OCI-LY7 (cell line): Measurements from ENCODE around the gene PRL. TPM values are rescaled to one million over a fixed set of nuclear protein-coding genes. Genes with fewer than 3 reads are reported as not detected.

Experiments used
- BruUV-seq: library from RNA; stranded (reverse); fragments of 400-500 nt; replicated peaks from 2 replicates; lab custom pipeline; 2021; lab: Mats Ljungman, UMichigan
- CTCF ChIA-PET: fragments of 300-600 bp; sonication (Branson Sonifier 250); formaldehyde crosslinking; loops from one replicate; lab custom pipeline; 2022; ENCODE audit warnings: antibody characterized with exemption; ENCODE audit not compliant: unreplicated experiment; lab: Charles Lee
- POLR2A ChIA-PET: fragments of 300-600 bp; sonication (Branson Sonifier 250); formaldehyde crosslinking; loops from one replicate; lab custom pipeline; 2022; ENCODE audit warnings: antibody characterized with exemption; lab: Charles Lee
- DNase-seq: peaks from one replicate; pipeline ENCODE4 v3.0.0-alpha.2; 2015; ENCODE audit warnings: low spot score
- H2AFZ ChIP-seq: fragments of 200-600 bp; sonication (generic), shearing (Covaris generic); 2 replicates; pipeline ENCODE4 v1.6.1; 2014; ENCODE audit warnings: mild to moderate bottlenecking, antibody characterized with exemption, low read length, moderate library complexity
- H3K27ac ChIP-seq: fragments of 200-600 bp; sonication (generic); 2 replicates; pipeline ENCODE4 v1.5.1; 2014; ENCODE audit warnings: mixed run types, low read depth, mild to moderate bottlenecking, moderate library complexity, low read length, inconsistent platforms; ENCODE audit not compliant: poor library complexity, severe bottlenecking
- H3K36me3 ChIP-seq: fragments of 200-600 bp; sonication (generic); 2 replicates; pipeline ENCODE4 v1.6.1; 2014; ENCODE audit warnings: mild to moderate bottlenecking, antibody characterized with exemption, low read length, moderate library complexity, mixed read lengths; ENCODE audit not compliant: insufficient read depth
- H3K4me1 ChIP-seq: fragments of 200-600 bp; sonication (generic); 2 replicates; pipeline ENCODE4 v1.5.1; 2014; ENCODE audit warnings: mild to moderate bottlenecking, low read length; ENCODE audit not compliant: insufficient read depth, poor library complexity, severe bottlenecking
- H3K4me2 ChIP-seq: fragments of 200-600 bp; sonication (generic); 2 replicates; pipeline ENCODE4 v1.6.1; 2014; ENCODE audit warnings: mild to moderate bottlenecking, low read length
- H3K4me3 ChIP-seq: fragments of 200-600 bp; sonication (generic); 2 replicates; pipeline ENCODE4 v1.5.1; 2014; ENCODE audit warnings: mild to moderate bottlenecking, low read depth, low read length; ENCODE audit not compliant: poor library complexity, severe bottlenecking
- H3K79me2 ChIP-seq: fragments of 200-600 bp; sonication (generic); 2 replicates; pipeline ENCODE4 v1.6.1; 2016; ENCODE audit warnings: low read depth, mild to moderate bottlenecking, low read length, moderate library complexity, mixed read lengths; ENCODE audit not compliant: insufficient read depth
- H3K9me2 ChIP-seq: fragments of 200-600 bp; sonication (generic); 2 replicates; pipeline ENCODE4 v1.6.1; 2016; ENCODE audit warnings: mild to moderate bottlenecking, low read length, mixed read lengths; ENCODE audit not compliant: insufficient read depth
- H3K9me3 ChIP-seq: fragments of 200-600 bp; sonication (generic); 2 replicates; pipeline ENCODE4 v1.6.1; 2014; ENCODE audit warnings: mild to moderate bottlenecking, mixed run types, low read length, mixed read lengths
- H4K20me1 ChIP-seq: fragments of 200-600 bp; sonication (generic); 2 replicates; pipeline ENCODE4 v1.6.1; 2014; ENCODE audit warnings: mild to moderate bottlenecking, antibody characterized with exemption, low read length, moderate library complexity, mixed read lengths; ENCODE audit not compliant: insufficient read depth
- CTCF ChIP-seq: fragments of 200-600 bp; sonication (generic); conservative IDR thresholded peaks from 2 replicates; pipeline ENCODE4 v1.5.1; 2014; ENCODE audit warnings: mild to moderate bottlenecking, antibody characterized with exemption, low read length, moderate library complexity, mixed read lengths
- EZH2phosphoT487 ChIP-seq: fragments of 200-600 bp; sonication (generic); IDR thresholded peaks from 2 replicates; pipeline ENCODE4 v1.6.1; 2018; ENCODE audit warnings: low read depth, borderline replicate concordance, mild to moderate bottlenecking, mixed run types, antibody characterized with exemption, low read length, moderate library complexity, mixed read lengths
- intact Hi-C: fragments of 100-400 bp; cut with micrococcal nuclease; formaldehyde crosslinking; loops from one replicate; pipeline ENCODE4 v1.10.0; 2022; ENCODE audit not compliant: unreplicated experiment
- total RNA-seq, 2 experiments: library from RNA; depleted of rRNA in 1 of 2; stranded (reverse); fragments of >200 nt in 1 of 2; shearing (Covaris generic) in 1 of 2; gene quantifications; 2 replicates each; pipeline ENCODE4 v1.2.3, GENCODE V29; 2014 to 2022

The PRL gene
- total RNA-seq, 2 experiments from 2014 or later = not detected

- CTCF ChIA-PET = no interaction called here
- H3K79me2 ChIP-seq = no peaks in the 10 kb centered on the region
- H3K4me1 ChIP-seq = no peaks in the 10 kb centered on the region
- H3K4me3 ChIP-seq = no peak overlapping the region
- H3K36me3 ChIP-seq = no peaks in the 10 kb centered on the region
- H4K20me1 ChIP-seq = no peaks in the 10 kb centered on the region
- TF ChIP-seq EZH2phosphoT487 (no peak), CTCF (no peak)
- intact Hi-C loops = no loop called here
- POLR2A ChIA-PET = no interaction called here
- no peak for DNase-seq
- H3K9me2 ChIP-seq = no peaks in the 10 kb centered on the region
- H3K27ac ChIP-seq = no peak overlapping the region
- no peaks in the 10 kb centered on the region for H3K9me3 ChIP-seq
- H2AFZ ChIP-seq = no peak overlapping the region
- H3K4me2 ChIP-seq = no peak overlapping the region
- BruUV-seq = no TSS peak
Observed at GRCh38 chr6:22290045-22290444, 6.8 kb downstream of the PRL start.

GRCh38 chr6:22288721-22289120 is 8.1 kb downstream of the PRL start:
- ChIA-PET POLR2A (interaction anchor here (0.6 kb wide), 1 partner anchor 1270 kb away, joined by 3 read pairs; no protein-coding TSS in a partner anchor), CTCF (no interaction called here)
- Histone ChIP-seq H3K9me2 (no peaks in the 10 kb centered on the region), H3K27ac (no peak overlapping the region), H3K4me1 (no peaks in the 10 kb centered on the region), H4K20me1 (no peaks in the 10 kb centered on the region), H3K4me3 (no peak overlapping the region), H3K36me3 (no peaks in the 10 kb centered on the region), H2AFZ (no peak overlapping the region), H3K4me2 (no peak overlapping the region), H3K79me2 (no peaks in the 10 kb centered on the region), H3K9me3 (no peaks in the 10 kb centered on the region)
- BruUV-seq = no TSS peak
- DNase-seq = no peak
- TF ChIP-seq CTCF (no peak), EZH2phosphoT487 (no peak)
- intact Hi-C loops = no loop called here

GRCh38 chr6:22284666-22285065 is 12.2 kb downstream of the PRL start:
- no peak for DNase-seq
- H3K27ac ChIP-seq = no peak overlapping the region
- CTCF ChIA-PET = no interaction called here
- no peaks in the 10 kb centered on the region for H3K4me1 ChIP-seq
- H3K4me2 ChIP-seq = no peak overlapping the region
- no peaks in the 10 kb centered on the region for H4K20me1 ChIP-seq
- H3K36me3 ChIP-seq = no peaks in the 10 kb centered on the region
- TF ChIP-seq CTCF = no peak
- TF ChIP-seq EZH2phosphoT487 = no peak
- intact Hi-C loops = no loop called here
- no peaks in the 10 kb centered on the region for H3K9me2 ChIP-seq
- H3K4me3 ChIP-seq = no peak overlapping the region
- H3K79me2 ChIP-seq = no peaks in the 10 kb centered on the region
- no TSS peak for BruUV-seq
- H2AFZ ChIP-seq = no peak overlapping the region
- H3K9me3 ChIP-seq = no peaks in the 10 kb centered on the region
- POLR2A ChIA-PET = no interaction called here
